GM20431 (cell line): ENCODE measurements around the gene CLMN.

Experiments used
- in situ Hi-C: fragments of 300-500 bp; cut with MseI, MboI; formaldehyde crosslinking; loops from one replicate; pipeline ENCODE4 v1.15.0; 2020; ENCODE audit warnings: low sequenced_read_pairs; ENCODE audit not compliant: unreplicated experiment

Gene CLMN

DNA sequence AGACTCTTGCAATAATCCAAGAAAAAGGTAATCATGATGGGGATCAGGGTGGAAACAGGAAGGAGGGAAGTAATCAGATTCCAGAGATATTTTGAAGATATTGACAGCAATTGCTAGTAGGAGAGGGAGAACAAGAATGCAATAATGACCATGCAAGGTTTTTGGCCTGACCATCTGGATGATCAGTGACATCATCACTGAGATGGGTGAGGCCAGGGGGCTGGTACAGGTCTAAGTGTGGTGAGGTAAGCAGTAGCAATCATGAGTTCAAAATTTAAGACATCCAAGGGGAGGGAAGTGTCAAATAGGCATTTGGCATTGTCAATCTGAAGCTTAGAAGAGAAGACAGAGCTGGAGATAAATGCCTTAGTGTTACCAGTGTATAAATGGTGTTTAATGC lies 24.8 kb upstream of the CLMN start:
- in situ Hi-C loops, result no loop called here

DNA sequence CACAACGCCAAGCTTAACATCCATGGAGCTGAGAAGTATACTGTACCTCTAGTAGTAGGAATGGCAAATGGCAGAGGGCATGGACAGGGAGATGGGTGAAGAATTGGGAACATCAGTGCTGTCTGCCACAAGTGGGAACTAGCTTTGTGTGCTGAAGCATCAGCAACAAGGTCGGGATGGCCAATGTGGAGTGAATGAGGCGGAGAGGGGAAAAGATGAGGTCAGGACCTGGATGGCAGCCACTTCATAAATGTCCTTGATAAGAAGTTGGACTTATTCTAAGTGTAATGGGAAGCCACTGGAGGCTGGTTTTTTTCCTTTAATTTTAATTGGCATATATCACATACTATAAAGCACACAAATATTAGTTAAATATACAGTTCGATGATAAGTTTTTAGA lies 21.9 kb upstream of the CLMN start:
- in situ Hi-C loops, result no loop called here

DNA sequence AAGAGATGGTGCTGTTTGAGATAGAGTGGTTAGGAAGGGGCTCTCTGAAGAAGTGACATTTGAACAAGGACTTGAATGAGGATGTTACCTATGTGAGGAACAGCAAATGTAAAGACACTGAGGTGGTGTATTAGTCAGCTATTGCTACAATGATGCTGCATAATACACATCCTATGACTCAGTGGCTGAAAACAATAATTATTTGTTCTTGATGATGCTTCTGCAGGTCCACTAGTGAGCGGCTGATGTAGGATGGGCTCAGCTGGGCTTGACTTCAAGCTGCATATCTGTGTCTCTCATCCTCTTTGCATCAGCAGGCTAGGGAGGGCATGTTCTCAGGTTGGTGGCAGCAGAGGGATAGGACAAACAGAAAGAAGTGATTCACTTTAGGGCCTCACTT lies 21.4 kb upstream of the CLMN start:
- in situ Hi-C loops, result no loop called here

DNA sequence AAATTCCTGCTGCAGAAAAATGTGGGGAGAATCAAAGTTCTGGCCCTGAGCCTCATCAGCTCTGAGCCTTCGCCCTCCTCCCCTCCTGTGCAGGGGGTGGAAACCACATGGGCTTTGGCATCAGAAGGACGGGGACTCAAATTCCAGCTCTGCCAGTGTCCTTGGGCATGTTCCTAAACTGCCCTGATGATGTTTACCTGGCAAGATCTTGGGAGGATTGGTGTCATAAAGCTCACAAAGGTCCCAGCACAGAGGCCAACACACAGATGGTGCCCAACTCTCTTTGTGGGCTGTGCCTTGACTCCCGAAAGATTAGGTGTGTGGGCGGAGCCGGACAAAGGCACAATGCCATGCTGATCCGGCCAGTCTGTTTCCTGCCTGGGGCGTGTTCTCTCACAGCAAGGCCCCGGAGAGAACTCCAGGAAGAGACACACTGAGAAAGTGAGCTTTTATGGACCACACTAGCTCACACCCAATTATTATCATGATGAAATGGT lies 20.5 kb upstream of the CLMN start:
- in situ Hi-C loops, result no loop called here

DNA sequence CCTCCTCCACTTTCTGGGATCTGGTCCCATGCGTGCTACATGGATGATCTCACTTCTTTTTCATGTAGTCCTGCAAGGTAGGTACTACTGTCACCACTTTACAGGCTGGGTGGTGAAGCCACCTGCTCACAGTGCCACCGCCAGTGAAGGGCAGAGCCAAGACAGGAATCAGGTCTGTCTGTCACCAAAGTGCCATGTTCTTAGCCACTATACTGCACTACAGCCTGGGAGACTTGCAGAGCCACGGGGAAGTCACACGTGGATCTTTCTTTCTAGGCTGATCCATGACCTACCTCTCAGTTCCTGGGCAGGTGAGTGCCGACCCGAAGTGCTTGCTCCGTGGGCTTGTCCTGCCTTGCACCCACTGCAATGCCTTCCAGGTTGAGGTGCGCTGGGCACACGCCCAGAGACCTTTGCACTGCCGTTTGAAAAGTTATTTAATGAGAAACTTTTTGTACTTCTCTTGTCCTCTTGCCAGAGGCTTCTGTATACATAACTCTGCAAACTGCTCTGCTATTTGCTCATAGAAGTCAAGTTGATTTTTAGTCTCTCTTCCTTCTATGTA lies 19.7 kb upstream of the CLMN start:
- in situ Hi-C loops, result no loop called here

DNA sequence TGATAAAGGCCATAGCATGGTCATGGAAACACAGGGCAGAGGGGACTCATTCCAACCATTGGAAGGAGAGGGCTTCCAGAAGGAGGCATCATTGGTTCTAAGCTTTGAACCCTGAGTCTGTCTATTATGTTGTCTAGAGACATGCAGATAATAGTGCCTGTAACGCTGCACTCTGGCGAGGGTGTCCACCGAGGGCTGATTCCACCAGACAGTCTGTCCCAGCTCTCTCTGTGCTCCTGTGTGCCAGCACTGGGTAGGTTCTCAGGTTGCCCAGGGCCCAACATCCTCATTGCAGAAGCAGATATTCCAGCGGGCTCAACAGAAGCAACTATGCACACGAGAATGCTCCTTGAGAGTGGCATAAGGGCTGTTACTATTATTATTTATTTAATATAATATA lies 18.7 kb upstream of the CLMN start:
- in situ Hi-C loops, result no loop called here

DNA sequence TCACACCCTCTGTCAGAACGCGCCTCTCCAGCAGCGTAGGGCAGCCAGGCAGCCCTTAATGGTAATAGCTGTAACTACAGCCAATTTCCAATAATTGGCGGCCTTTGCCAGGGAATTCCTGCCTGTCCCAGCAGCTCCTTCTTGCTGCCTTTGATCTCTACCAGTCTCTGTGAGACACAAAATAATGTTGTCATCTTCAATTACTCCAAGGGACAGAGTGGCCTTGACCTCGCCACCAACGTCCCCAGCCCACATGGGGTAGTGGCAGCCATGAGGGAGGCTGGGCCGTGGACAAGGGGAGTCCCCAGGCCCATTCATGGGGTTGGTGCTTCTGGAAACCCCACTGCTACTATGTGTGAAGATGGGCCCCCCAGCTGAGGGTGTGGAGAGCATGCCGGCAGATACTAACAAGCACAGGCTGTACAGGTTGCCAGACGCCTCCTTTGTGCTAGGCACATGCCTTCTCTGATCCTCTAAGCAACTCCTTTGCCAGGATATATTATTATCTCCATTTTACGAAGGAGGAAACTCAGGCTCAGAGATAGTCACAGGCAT lies 17.4 kb upstream of the CLMN start:
- in situ Hi-C loops, result no loop called here

DNA sequence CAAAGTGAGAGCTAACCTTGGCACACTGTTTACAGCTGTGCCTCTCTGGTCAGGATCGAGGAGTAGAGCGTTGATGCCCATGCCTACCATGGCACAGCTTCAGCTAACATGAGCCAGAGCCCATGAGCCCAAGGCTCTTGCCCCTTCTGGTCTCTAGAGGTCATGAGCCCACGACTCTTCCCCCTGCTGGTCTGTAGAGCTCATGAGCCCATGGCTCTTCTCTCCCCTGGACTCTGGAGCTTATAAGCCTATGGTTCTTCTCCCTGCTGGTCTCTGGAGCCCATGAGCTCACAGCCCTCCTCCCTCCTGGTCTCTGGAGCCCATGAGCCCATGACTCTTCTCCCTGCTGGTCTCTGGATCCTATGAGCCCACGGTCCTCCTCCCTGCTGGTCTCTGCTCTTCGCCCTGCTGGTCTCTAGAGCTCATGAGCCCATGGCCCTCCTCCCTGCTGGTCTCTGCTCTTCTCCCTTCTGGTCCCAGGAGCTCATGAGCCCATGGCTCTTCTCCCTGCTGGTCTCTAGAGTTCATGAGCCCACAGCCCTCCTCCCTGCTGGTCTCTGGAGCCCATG lies 16.6 kb upstream of the CLMN start:
- in situ Hi-C loops, result no loop called here

DNA sequence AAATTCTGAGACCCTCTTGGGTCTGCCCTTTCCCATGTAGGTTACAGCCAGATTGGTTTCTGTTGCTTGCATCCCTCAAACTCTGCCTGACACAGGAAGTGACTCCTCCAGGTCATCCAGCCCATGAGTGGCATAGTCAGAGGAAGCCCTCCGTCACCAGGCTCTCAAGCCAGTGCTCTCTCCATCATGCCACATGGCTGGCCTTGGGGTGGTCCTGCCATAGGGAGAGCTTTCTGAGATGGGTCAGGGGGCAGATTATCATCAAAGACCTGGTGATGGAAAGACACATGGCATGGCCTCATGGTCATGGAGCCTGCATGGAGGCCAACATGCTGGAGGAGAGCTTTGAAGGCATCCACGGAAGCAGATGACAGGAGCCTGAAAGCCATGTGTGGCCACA lies 15.4 kb upstream of the CLMN start:
- in situ Hi-C loops, result no loop called here

DNA sequence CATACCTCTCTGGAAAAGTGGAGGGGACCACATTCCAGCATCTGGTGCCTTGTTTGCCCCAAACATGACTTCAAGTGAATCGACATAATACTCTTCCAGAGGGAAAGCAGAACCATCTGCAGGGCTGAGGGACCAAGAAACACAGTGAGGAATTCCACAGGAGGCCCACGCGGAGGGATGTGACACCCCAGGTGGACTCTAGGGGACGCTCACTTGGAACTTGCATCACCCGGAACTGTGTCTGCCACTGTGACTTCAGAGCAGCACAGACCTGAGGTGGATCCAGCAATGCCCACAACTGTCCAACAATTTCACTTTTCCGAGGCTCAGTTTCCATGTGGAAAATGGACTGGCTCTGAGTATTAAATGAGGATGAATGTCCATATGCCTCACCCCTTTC lies 14.3 kb upstream of the CLMN start:
- in situ Hi-C loops, result no loop called here

DNA sequence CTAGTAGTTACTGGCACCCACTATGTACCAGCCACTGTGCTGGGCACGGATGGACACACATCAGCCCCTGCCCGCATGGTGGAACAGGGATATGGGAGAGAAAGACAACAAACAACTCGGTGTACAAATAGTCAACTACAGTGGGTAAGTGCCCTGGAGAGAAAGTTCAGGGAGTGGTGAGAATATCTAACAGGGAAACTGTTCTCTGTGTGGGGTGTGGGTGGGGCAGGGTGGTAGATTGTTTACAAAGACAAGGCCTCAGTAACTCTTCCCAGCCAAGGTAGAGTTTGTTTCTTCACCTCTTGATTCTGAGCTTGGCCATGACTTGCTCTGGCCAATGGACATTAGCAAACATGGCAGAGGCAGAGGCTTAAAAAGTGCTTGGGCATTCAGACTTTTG lies 12.9 kb upstream of the CLMN start:
- in situ Hi-C loops, result no loop called here

DNA sequence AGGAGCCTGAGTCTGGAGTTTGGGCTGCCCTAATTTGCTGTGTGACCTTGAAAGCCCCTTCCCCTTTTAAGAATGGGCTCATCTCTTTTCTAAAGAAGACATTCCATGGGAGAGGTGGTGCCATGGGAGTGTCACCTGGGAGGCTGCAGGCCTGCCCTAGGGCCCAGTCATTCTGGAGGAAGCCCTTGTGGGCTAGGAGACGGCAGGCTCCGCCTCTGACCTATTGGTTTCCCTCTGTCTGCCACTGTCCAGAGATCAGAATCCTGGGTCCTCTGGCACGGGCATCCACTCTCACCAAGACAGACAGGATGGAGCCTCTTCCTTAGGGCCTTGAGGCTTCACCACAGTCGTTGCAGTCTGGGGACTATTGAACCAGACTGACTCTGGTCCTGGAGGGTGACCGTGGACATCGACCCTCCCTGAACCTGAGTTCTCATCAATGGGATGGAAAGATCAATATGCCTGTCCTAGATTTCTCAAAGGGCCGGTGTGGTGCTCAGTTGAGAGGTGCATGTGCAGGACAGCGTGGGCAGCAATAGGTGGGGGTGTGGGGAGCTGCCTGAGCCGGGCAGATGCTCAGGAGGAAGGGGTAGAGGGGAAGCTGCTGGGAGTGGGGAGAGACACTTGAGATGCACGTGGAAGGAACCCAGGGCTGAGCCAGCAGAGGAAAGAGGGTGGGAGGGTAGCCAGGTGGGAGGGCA lies 12.2 kb upstream of the CLMN start:
- in situ Hi-C loops, result no loop called here

DNA sequence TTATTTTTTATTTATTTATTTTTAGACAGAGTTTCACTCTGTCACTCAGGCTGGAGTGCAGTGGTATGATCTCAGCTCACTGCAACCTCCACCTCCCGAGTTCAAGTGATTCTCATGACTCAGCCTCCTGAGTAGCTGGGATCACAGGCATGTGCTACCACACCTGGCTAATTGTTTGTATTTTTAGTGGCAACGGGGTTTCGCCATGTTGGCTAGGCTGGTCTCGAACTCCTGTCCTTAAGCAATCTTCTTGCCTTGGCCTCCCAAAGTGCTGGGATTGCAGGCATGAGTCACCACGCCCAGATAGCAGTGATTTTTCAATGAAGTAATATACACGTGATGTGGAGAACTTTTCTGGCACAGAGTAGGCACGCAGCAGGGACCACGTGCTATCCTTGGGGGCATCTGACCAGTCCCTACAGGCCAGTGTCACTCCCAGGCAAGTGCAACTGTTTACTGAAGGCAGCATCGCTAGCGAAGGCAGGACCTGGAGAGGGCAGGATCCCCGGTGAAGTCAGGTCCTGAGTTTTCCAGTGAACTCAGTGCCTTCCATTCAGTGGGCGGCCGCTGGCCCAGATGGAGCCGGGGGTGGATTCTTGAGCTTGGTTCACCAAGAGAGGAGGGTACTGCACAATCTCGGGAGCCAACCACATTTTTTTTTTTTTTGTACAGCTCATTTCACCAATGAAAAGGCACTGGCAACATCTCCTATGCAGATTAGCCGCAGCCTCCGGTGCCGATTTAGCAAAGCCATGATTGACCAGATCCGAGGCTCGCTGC lies 11.1 kb upstream of the CLMN start:
- in situ Hi-C loops, result no loop called here

DNA sequence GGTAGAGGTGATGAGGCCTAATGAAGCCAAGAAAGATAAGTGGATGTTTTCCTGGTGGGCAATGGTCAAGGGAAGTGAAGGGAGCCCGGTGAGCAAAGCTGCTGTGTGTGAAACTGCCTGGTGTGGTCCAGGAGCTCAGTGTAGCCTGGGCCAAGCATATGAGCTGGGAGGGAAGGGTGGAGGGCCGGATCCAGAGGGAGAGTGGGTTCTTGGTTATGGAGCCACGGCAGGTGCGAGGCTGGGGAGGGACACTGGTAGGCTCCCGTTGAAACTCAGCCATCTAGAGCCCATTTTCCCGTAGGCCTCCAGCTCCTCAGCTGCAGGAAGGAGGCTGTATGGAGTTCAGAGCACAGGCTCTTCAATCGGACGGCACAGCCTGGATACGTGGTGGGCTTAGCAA lies 10.2 kb upstream of the CLMN start:
- in situ Hi-C loops, result no loop called here

DNA sequence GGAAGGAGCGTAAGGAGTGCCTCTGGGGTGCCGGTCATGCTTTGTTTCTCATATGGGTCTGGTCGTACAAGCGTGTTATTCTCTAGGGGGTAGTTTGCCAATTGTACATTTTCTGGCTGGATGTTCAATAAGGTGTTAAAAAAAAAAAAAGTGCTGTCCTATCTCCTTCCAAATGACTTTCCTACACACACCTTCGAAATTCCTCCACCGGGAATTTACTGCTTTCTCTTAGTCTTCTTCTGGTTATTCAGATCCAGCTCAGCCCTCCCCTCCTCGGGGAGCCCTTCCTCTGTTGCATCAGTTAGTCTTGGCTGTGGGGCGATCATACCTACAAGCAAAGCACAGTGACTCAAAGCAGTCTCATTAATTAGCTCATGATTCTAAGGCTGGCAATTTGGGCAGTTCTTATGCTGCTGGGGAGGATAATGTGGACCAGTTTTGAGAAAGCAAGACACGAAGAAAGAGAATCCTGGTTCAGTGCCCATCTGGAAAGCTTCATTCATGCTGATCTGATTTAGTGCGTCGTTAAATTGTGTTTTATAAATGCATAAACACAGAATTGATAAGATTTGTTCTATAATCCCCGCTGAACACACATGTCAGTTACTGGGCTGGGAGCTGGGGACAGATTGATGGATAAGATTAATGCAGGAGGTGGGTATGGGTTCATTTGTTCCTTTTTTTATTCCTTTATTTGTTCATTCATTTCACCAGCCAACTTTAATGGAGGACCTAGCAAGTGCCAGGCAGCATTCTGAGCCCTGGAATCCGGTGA lies 9.2 kb upstream of the CLMN start:
- in situ Hi-C loops, result no loop called here

DNA sequence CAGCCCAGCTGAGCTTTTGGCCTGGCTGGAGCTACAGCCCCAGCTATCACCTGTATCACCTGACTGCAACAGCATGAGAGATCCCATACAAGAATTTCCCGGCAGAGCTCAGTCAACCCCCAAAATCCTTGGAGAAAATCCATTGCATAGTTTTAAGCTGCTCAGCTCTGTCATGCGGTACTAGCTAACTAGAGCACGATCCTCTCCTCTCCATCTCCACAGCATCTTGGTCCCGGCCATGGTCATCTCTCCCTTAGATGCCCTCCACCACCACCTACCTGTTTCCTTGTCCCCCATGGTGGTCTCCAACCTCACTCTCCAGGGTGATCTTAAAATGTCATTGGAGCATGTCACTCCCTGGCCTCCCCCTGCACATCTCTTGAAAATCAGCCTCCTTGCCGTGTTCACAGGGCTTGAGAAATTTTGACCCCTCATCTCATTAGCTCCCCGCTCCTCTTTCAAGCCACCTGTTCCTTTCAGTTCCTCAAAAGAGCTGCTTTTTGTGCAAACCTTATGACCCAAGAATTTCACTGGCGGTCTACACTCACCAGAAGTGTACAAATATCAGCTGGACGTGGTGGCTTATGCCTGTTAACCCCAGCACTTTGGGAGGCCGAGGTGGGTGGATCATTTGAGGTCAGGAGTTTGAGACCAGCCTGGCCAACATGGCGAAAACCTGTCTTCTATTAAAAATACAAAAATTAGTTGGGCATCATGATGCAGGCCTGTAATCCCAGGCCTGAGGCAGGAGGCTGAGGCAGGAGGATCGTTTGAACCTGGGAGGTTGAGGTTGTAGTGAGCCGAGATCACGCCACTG lies 8.1 kb upstream of the CLMN start:
- in situ Hi-C loops, result no loop called here

DNA sequence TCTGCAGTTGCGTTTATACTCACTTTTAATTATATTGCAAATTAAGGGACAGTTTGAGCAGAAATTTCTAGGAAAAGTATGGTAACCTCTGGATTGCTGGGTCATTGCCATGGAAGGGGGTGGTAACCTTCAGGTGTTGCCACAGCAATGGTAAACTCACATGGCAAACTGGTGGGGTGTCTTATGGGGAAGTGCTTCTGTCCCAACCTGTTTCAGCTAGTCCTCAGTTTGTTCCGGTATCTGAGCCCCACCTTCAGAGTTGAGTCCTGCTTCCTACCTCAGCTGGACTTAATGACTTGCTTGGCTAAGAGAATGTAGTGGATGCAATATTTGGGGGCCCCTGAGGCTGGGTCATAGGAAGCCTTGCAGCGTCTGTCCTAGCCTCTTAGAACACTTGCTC lies 7.3 kb upstream of the CLMN start:
- in situ Hi-C loops, result no loop called here

DNA sequence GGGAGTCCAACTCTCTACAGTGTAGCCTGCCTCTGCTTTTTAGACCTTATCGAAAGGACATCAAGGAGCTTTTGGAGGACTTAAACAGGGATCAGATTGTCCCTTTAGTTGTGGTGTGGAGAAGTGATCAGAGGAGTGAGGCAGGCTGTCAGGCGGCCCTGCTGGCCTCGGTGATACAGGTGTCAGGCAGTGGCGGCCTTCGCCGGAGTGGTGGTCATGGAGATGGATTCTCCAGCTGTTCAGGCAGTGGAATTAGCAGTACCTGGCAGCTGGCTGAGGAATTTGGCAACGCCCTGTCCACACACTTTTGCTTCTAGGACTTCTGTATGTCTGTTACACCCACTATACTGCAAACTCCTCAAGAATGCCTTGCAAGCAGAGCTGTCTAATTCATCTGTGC lies 4.2 kb upstream of the CLMN start:
- in situ Hi-C loops, result no loop called here

DNA sequence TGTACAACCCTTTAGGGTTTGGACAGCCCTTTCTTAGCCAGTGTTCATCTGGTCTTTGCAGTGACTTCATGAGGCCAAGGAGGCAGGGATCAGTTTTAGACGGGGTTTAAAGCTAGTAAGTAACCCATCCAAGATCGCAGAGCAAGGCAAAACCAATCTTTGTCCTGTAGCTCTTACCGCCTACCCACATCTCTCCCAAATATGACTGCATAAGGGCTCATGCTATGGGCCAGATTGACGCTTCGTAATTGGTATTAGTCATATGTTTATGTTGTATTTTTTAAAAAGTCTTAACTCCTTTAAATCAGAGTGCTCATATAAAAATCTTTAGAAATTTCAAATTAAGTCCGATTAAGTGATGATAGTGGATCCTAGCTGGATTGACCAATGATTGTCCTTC lies 3.7 kb upstream of the CLMN start:
- in situ Hi-C loops, result no loop called here
